ENCODE data around the gene EFNA5.

EFNA5 gene

DNA sequence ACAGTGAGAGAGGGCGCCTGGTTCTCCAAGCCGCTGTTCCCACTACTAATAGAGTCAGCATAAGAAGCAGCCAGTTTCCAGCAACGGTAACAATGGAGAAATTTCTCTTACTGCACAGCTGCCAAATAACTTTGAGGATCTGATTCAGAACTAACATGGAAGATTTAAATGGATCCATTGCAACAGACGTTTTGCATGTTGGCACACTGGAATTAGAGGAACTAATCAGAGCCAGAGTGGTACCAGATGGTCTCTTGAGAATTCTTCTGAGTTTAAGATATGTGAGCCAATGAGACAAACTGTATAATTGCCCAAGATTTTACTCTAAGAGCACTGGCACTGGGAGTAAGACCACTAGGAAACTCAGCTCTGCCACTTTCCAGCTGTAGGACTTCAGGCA is 186.5 kb downstream of the EFNA5 start:
- DNase-seq (ENCODE audit: low read depth) = no peak

DNA sequence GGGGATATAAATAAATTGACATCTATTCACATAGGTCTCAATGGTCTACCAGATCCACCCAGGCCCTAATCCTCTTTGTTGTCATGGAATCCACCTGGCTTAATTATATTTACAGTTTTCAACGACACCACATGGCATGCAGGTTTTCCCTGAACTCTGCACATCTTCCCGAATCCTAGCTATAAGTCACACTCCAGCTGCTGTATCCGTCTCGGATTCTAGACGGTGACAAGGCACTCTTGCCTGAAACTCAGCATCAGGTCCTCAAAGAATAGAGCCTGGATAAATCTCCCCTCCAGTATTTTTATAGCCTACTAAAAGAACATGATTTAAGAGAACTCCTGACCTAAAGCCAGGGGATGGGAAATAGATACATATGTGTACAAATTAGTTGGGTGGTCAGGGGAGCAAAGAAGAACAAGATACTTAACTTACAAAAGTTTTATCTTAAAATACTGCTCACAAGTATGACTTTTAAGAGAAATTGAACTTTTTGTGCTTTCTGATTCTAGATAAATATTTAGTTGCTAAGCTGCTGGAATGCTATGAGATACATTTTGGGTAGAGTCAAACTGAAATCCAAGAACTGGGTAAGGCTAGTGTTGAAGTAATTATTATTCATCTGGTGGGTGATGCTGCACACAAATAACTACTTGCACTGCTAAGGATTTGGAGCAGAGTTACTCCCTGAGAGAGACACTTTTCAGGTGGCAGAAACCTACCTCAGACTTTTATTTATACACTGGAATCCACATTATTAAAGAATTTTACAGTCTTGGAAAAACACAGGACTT is 187.3 kb downstream of the EFNA5 start:
- DNase-seq (ENCODE audit: low read depth) = no peak

DNA sequence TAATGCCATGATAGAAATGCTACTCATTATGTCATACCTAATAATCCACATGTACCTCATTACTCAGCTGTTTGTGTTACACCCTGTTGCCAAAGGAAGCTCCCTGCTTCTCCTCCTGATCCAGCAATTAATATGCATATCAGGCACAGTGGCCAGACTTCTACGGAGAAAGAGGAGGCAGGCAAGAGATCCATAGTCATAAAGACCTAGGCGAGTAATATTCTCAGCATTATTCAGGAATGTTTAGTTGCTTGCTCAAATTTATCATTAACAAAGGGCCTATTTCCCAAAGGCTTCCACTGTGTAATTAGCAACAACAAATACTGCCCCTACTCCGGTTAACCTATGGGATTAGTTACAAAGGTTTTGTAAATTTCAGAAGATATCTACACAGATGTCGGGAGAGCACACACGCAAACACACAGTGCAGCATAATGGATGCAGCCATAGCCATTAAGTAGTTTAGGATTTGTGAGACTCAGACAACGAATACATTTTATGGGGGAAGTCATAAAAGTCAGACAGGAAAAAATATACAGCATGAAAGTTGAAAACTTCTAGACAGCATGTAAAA is 192.6 kb downstream of the EFNA5 start:
- no peak for DNase-seq (ENCODE audit: low read depth)

DNA sequence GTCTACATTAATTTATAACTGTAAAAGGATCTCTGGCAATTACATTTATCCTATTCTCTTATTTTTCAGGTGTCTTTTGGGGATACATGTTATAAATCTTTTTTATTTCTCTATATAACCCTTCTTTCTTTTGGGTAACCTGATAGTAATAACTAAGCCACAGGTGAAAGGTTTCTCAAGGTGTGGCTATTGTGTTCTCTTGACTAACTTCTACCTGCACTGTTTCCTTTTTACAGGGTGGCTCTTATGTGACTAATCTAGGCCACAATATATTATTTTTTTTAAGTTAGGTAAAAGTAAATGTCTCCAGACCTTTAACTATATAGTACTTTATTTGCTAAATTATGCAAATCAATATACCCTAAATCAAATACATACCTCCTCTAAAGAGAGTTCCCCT is 193.2 kb downstream of the EFNA5 start:
- DNase-seq (ENCODE audit: low read depth) = no peak

DNA sequence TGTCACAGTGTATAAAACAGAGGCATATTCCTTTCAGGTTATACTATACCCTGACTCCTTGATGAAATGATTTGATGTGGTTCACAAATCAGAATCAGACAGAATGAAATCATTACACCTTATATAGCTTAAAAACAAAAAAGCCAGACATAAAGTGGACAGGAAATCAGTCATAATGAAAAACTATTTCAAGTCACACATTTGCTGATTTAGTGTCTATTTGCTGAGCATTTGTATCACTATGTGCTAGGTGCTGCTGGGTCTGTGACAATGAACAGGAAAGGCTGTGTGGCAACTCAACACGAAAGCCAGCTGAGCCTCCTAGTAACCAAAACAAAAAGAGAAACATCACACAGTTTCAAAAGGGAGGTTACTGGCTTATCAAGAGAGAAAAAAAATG is 194.0 kb downstream of the EFNA5 start:
- no peak for DNase-seq (ENCODE audit: low read depth)

DNA sequence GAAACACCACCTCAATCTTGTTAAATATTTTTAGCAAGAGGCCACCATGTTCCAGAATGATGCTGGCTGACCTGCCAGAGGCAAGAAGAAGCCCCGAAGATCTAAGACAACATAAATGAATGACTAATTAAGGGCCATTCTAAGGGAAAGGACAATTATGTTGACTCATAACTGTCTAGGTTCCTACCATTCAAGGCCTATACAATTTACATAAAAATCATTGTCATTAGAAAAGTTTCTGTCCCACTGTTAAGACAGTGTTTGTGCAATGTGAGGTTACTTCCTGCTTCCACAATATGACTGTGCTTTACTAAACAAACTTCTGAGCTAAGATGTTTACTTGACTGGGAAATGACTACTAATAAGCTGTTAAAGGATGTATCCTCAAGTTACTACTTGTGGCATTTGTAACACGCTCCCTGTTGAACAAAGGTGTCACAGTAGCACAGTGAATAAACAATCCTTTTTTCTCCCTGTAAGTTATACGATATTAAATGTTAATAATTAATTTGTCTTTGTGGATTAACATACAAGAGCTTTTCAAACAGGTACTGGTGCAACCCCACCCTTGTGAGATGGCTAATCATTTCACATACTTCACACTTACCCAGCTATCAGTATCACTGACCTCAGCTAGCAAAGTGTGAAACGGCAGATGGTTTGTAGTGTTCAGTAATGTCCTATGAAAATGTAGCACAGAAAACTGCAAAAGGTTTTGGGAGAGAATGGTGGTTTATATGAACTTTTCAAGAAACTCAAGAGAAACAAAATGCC is 195.8 kb downstream of the EFNA5 start:
- DNase-seq (ENCODE audit: low read depth) = no peak

DNA sequence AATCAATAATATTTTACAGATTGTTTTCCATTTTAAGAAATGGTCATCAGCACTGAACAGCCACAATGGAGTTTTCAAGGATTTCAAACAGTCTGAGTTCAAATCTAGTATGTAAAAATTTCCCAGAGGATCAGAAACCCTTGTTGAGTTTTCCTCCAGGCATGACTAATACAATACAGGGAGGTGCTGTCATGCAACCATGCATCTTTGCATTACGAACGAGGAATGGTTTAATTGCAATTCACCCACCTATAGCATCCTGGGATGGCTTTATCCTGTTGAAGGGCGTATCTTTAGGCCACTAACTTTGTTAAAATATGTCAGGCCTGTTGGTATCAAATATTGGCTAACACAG is 196.4 kb downstream of the EFNA5 start:
- DNase-seq (ENCODE audit: low read depth) = no peak

DNA sequence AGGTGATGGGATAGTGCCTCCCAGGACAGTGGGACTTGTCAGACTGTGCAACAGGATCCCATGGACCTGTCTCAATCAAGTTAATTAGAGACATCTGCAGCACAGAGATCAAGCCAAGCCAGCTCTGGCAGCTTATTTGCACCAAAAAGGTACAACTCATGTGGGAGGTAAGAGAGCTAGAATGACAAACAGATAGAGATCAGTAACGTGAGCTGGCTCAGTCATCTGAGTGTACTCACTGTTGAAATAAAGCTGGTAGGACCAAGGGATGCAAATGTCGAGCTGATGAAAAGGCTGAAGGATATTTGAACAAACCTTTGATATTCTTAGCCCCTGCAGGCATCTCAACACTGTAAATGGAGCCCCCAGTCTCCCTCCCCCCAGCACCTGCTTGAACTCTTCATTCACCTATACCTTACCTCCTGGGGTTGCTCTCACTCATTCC is 198.1 kb downstream of the EFNA5 start:
- no peak for DNase-seq (ENCODE audit: low read depth)

DNA sequence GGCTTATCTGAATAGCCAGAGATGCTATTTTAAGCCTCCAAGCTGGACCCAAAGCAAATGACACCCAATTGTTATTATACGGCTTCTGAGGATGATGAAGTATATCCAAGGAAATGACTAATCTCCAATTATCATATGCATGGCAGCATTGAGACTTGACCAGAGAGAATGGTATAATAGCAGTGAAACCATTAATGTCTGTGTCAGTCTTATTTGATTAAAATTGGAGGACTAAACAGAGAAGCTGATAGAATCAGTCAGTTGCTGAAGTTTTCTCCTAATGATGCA is 200.5 kb downstream of the EFNA5 start:
- DNase-seq (ENCODE audit: low read depth) = peak; percentile 46

DNA sequence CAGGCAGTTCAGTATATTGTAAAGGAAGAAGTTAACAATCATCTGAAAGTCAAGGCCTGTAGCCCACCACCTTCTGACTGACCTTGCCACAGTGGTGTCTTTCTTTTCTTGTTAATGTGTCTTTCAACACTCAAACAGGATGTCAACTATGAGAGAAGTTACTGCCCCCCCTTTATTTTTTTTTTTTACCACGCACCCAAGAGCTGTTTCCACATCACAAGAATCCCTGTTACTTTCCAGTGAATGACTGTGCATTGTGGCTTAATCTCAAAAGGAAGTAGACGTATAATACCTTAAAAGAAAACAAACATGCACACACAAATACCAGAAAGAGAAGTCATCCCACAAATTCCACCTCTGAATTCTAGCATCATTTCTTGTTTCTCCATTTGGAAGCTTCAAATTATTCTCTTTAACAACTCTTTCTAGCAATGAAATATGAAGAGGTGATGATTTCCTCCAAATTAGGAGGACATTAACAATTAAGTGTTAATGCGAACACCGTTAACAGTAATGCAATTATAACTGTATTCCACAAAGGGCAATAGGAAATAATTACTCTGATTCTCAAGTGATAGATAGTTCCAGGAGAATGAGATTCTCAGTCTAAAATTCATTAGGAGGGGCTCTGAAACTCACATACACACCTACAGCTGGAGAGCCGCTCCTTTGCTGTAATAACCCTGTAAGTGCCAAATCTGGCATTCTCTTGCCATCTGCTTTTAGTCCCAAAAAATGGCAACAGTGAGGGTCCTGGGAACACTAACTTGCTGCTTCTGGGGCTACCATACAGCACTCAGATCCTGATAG is 201.0 kb downstream of the EFNA5 start:
- peak; percentile 61 for DNase-seq (ENCODE audit: low read depth)

DNA sequence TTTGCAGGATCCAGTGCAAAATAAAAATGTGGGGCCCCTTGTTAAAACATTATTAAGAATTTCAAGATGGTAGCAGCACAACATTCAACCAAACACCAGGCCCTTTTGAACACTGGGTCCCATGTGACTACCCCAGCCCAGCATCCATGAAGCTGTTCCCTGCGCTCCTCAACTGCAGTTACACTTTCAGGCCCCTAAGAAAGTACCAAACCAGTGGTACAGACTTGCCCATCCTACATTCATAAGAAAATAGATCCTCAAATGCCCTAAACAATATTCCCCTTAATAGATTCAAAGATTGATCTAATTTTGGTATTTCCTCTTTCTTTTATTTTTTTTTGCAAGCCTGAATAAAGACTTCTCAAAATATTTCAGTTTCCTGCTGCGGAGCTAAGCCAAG is 201.7 kb downstream of the EFNA5 start:
- DNase-seq (ENCODE audit: low read depth) = no peak

DNA sequence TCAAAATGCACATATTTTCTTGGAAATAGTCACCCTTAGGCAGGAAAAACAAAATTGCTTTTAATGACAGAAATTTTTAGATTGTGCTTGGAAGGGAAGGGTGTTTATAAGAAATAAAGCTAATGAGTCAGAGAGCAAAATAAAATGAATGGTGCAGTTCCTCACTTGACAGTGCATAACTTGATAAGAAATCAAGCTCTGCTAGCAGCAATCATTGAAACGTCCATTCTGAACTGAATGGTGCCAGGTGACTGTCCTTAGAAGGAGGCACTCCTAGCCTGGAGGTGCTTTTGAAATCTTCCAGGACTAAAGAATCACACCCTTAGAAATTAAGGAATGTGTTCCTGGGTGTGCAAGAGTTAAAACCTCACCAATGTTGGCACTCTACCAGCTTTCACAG is 202.5 kb downstream of the EFNA5 start:
- no peak for DNase-seq (ENCODE audit: low read depth)

DNA sequence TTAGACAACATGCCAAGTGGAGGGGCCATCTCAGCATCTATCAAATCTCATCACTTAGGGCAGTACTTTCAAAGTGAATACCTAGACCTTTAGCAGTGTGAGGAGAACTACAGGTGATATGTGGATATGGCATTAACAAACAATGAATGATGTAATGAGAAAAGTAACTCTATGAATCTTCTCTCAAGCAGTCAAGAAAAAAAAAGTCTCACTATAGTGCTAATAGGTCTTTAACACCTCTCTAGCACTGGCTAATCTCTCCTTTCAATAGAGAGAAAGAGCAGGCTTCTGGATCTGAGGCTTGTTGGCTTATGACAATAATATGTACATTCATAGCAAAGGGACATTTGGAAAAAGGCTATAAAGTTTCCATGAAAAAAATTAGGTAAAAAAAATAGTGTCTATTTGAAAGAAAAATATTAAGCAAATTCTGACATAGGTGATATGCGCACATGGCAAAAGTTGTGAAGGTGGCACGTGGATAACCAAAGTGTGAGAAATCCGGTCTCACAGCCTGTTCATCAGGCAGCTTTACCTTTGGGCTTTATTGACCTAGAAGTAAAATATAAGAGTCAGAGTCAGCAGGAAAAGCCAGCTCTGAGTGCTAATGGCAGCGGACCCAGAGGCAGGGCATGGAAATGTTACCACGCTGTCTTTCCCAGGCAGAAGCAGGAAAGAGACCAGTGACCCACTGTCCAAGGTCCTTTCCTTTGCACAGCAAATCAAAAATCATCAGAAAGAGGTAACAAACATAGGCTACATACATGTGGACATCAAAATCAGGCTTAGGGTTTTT is 203.4 kb downstream of the EFNA5 start:
- no peak for DNase-seq (ENCODE audit: low read depth)

DNA sequence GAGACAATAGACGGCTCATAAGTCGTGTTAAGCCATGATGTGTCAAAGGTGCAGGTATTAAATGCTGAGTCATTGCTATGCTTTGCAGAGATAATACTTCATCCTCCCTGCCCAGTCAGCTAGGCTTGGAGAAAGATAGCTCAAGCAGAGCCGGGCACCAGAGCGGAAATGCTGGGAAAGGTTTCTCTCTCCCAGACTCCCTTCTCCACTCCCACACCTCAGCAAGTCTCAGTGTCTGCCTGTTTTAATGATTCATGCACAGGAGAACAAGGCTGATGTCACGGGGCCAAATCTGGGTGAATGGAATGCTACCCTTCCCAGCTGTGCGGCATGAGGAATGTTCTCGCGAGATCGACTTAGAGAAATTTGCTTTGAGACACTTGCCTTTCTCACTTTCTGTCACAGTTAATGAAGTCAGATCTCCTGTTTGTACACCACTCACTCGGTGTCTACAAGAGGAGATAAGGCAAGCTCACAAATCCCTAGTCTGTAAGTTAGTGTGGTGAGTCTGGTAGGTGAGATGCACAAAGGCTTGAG is 204.4 kb downstream of the EFNA5 start:
- peak; percentile 55 for DNase-seq (ENCODE audit: low read depth)

DNA sequence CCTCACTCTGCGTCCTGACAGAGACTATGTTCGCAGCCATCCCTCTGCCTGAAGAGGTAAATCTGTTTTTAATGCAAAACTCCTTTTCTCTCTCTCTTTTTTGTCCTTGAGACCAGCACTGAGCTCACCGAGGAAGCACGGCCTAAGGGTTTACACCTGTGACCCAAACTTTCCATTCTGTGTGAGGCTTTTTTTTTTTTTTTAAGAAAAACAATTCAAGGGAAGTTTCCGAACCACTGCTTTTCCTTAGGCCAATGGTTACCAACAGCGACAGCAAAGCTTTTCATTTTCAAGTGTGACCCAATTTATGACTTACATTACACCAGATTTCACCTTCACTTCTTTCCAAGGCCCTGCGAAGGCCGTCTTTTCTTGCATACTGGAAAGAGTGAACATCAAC is 205.9 kb downstream of the EFNA5 start:
- DNase-seq (ENCODE audit: low read depth) = no peak

DNA sequence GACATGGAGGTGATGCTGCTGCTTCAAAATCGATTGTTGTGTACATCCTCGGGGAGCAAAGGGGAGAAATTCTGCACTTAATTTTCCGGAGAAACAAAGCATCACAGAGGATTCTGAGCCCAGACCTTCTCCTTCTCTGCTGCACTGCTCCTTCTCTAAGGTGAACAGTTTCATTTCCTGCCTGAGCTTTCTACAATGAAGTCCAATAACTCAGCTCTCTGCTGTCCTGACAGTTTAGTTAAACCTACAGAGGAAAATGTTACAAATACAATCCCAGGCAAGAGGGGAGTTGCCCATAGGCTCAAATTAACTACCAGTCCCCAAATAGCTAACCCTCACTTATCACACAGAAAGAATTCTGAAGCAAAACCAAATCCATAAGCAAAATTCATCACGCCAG is 206.3 kb downstream of the EFNA5 start:
- DNase-seq (ENCODE audit: low read depth) = no peak

DNA sequence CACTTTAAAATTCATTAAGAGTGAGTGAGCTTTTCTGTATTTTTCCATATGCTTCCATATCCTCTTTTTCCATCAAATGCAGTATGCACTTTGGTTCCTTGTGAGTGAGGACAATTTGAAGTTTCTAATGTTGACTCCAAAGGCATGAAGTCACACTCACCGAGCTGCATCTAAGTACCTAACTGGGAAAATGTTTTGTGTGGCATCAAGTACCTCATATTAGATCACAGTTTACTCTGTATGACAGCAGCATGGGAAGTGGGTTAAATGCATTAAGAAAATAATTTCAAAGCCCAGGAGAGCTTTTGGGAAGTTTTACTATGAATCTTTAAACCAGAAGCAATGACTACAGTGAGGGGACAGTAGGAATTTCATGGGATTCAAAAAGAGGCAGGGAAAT is 207.0 kb downstream of the EFNA5 start:
- DNase-seq (ENCODE audit: low read depth) = no peak

DNA sequence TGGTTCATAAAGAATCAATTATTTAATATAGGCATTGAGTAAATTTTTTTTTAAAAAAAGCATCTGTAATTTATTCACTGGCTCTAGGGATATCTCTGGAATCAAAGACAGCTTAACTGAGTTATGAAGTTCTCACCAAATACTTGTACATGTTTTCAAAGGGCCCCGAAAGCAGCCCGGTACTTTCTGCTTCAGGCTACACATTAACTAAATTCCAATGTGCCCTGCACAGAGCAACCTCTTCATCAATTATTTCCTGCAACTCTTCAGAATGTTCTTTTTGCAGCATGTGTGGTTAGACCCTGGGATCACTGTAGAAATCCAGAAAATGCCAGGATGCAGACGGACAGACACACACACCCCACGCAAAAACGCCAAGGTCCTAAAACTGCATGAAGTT is 209.0 kb downstream of the EFNA5 start:
- DNase-seq (ENCODE audit: low read depth) = no peak

DNA sequence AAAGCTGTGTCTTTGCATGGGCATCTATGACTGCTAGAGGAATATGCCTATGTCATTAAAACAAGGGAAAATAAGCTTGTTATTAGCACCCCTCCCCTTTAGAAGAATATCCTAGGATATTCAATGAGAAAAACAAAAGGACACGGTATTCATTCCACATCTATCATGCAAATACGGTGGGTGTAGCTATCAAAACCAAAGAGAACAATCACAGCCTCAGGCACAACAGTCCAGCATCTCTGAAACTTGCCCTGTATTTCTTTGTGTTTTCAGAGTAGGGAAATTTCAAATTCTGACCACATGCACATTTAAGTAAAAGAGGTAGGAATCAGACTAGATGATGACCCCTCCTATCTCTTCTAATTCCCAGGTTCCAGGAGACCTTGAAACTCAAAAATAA is 209.9 kb downstream of the EFNA5 start:
- no peak for DNase-seq (ENCODE audit: low read depth)

DNA sequence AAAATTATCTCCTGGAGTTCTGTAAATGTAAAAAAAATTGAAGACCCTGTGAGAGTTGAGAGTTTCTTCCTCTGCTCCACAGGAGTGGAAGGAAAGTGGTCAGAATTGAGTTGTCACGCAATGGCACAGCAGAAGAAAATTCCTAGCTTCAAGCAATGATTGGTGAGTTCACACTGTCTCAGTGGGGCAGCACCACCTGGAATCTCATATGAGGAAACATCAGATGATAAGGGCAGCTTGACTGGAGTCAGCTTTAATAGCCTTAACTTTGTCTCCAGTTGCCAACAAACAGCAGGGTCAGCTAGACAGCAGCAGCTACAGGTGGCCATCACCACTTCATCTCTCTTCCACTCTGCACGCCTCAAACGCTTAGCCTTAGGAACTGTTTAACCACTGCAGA is 211.1 kb downstream of the EFNA5 start:
- no peak for DNase-seq (ENCODE audit: low read depth)

DNA sequence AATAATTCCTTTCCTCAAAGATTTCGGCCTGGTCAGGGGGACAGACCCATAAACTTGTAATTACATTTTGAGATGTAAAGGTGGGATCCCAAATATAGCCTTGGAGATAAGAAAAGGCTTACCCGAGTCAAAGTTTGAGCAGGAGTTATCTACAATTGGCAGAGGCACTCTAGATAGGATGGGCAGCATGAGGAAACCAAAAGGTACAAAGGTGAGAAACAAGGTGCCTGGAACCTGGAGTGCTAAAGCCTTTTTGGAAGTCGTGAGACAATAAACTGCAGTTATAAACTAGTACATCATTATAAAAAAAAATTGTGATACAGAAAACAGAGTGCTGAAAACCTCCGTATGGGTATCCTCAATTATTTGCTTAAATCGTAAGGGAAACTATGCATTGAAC is 212.4 kb downstream of the EFNA5 start:
- DNase-seq (ENCODE audit: low read depth) = no peak

DNA sequence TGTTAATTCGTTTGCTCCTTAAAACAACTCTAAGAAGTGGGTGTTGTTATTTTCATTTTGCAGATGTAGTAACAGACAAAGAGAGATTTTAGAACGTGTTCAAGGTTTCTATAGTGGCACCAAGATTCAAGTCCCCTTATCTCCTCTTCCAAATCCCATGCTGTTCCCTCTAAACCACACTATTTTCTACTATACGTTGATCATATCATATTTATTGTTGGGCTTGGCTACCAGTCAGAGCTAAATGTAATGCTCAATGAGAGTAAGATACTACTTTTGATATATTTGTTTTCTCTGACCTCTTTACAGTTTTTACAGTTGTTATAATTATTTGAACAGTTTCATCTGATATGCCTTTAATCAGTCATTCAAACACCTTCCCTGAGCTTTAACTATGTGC is 212.9 kb downstream of the EFNA5 start:
- no peak for DNase-seq (ENCODE audit: low read depth)
